Right cardiac atrium (tissue), 5 donors: Measurements from ENCODE around the gene PUM1. TPM values are rescaled to one million over a fixed set of nuclear protein-coding genes. Genes with fewer than 3 reads are reported as not detected.
"Not testable (repeated sequence)": the region's sequence is repeated elsewhere in the genome, so short reads cannot be mapped to it uniquely, and the experiment has no call there.

Experiments used
- ATAC-seq, 2 donors: fragments of 200-7000 bp; cut with Tn5 transposase; one replicate each; pipeline versions ENCODE4 v1.8.0 to v1.9.1; 2020; ENCODE audit warnings: moderate library complexity in 2 of 2, mild to moderate bottlenecking in 1 of 2
- DNase-seq, 3 donors: peaks; one replicate each; pipeline ENCODE4 v3.0.0-alpha.2; 2020
- H3K27ac ChIP-seq: one replicate; pipeline ENCODE4 v1.5.1; 2013; ENCODE audit warnings: mild to moderate bottlenecking, low read length, control low read depth, moderate library complexity
- H3K27me3 ChIP-seq: one replicate; pipeline ENCODE4 v1.6.1; 2013; ENCODE audit not compliant: control insufficient read depth, insufficient read depth
- H3K4me1 ChIP-seq: one replicate; pipeline ENCODE4 v1.6.1; 2013; ENCODE audit warnings: low read length; ENCODE audit not compliant: control insufficient read depth, insufficient read depth
- H3K4me3 ChIP-seq: one replicate; pipeline ENCODE4 v1.5.1; 2013; ENCODE audit warnings: low read length, control low read depth
- H3K9me3 ChIP-seq: one replicate; pipeline ENCODE4 v1.6.1; 2013; ENCODE audit warnings: low read length; ENCODE audit not compliant: control insufficient read depth
- WGBS: extraction: QIAGEN DNeasy Blood & Tissue Kit; methylation state at CpG from one replicate; pipeline ENCODE4 v1.1.7; 2013; 5-methylcytosine and 5-hydroxymethylcytosine counted together
- intact Hi-C, 4 donors: fragments of 100-400 bp; cut with DNase I; formaldehyde crosslinking; loops; one replicate each; pipeline versions ENCODE4 v1.11.0 to v1.14.0; 2022 to 2023
- polyA plus RNA-seq: library from polyadenylated mRNA; stranded (reverse); fragments of 200-250 nt; gene quantifications from one replicate; pipeline ENCODE4 v1.2.3, GENCODE V29; 2013
- total RNA-seq, 4 donors: library from RNA; stranded (reverse); fragmentation: NEBNext Ultra II Directional; extraction: Animal tissue kit (Norgen Biotek cat#: 25700); gene quantifications; one replicate each; pipeline ENCODE4 v1.2.1, GENCODE V29; 2021
- donor health status: healthy with polysubstance abuse.
- donor health status: DM: no; HTN: yes; CAD: no.
- donor health status: DM: no; HTN: no; CAD: no.
- donor health status: DM: no; HTN: yes; CAD: no; lungs with severe emphysema.
- donor health status: DM: yes; HTN: yes; CAD: no.

PUM1 gene
- total and polyA plus RNA-seq, 5 donors = 21.2 to 77.2 (median 76.9) TPM

DNA sequence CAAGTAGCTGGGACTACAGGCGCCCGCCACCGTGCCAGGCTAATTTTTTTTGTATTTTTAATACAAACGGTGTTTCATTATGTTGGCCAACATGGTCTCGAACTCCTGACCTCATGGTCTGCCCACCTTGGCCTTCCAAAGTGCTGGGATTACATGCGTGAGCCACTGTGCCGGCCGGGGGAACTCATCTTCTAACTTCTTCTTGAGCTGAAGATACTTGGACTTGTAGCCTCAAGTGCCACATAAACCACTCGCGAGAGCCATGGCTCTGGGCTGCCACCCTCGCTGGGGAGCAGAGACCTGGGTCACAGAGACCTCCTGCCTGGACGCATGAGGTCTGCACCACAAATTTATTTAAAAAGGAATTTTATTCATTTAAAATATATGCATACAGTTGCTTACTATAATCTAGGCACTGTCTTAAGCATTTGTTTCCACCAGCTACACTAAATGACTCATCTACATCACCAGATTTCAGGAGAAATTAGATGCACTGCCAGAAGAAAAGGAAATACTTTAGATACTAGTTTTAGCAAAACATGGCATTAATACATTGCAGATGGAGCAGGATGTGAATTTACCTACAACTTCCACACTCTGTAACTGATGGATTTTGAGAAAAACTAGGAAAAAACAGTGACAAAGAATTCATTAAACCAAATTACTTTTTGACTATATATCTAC is 29.9 kb upstream of the PUM1 start:
- no peak overlapping the region for H3K27ac ChIP-seq
- intact Hi-C loops = no loop called here
- DNase-seq (no peak), ATAC-seq (no peak)
- no peaks in the 10 kb centered on the region for H3K4me1 ChIP-seq
- 89% methylated on average over 12 of the region's 12 CpGs for WGBS
- H3K4me3 ChIP-seq = no peak overlapping the region
- no peaks in the 10 kb centered on the region for H3K27me3 ChIP-seq
- no peaks in the 10 kb centered on the region for H3K9me3 ChIP-seq

DNA sequence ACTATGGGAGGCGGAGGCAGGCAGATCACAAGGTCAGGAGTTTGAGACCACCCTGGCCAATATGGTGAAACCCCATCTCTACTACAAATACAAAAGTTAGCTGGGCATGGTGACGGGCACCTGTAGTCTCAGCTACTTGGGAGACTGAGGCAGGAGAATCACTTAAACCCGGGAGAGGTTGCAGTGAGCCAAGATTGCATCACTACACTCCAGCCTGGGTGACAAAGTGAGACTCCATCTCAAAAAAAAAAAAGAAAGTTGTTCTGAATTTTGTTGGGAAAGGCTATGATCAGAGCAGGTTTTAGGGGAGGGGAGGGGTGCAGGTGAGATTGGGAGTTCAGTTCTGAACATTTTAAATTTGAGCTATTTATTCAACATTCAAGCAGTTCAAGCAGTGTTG is 22.6 kb upstream of the PUM1 start:
- intact Hi-C loops = not testable (repeated sequence)
- 93% methylated on average over 3 of the region's 3 CpGs for WGBS

DNA sequence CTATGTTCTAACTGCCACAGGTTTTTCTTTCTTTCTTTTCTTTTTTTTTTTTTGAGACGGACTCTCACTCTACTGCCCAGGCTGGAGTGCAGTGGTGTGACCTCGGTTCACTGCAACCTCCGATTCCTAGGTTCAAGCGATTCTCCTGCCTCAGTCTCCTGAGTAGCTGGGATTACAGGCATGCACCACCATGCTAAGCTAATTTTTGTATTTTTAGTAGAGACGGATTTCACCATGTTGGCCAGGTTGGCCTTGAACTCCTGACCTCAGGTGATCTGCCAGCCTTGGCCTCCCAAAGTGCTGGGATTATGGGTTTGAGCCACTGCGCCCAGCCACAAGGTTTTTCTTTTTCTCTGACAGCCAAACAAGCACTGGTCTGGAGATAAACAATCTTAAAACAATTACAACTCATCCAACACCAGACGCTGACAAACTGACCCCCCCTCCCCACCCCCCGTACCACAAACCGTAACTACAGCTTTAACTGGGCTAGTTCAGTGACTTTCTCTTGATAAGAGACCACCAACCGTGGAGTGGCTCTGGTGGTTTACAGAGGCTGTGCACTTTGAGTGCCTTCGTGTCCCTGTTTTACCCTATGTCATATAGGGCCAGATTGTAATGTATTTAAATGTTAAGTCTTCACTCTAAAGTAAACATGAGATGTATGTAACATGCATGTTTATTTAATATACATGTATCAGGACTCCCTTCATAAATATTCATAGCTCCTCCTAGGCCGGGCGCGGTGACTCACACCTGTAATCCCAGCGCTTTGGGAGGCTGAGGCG is 19.5 kb upstream of the PUM1 start:
- no peak overlapping the region for H3K27ac ChIP-seq
- intact Hi-C loops = no loop called here
- H3K27me3 ChIP-seq = no peaks in the 10 kb centered on the region
- DNase-seq = no peak
- 75% methylated on average over 16 of the region's 16 CpGs for WGBS
- no peak overlapping the region for H3K4me3 ChIP-seq
- H3K9me3 ChIP-seq = no peaks in the 10 kb centered on the region
- no peak for ATAC-seq
- H3K4me1 ChIP-seq = no peaks in the 10 kb centered on the region

More for the DNA sequence above, 22.6 kb upstream of the PUM1 start:
- H3K27me3 ChIP-seq, ATAC-seq, H3K4me3 ChIP-seq, H3K9me3 ChIP-seq, H3K4me1 ChIP-seq, H3K27ac ChIP-seq, DNase-seq: not testable (repeated sequence)

DNA sequence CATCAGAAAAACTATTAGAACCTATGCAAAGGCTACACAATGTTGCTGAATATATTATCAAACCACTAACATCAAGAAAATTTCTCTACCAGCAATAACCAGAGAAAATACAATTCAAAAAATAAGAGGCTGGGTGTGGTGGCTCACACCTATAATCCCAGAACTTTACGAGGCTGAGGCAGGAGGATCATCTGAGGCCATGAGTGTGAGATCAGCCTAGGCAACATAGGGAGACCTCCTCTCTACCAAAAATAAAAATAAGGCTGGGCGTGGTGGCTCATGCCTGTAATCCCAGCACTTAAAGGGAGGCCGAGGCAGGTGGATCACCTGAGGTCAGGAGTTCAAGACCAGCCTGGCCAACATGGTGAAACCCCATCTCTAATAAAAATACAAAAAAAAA is 16.9 kb upstream of the PUM1 start:
- H3K27ac ChIP-seq = no peak overlapping the region
- no peaks in the 10 kb centered on the region for H3K4me1 ChIP-seq
- 97% methylated on average over 3 of the region's 3 CpGs for WGBS
- no peak for DNase-seq
- intact Hi-C loops = no loop called here
- H3K4me3 ChIP-seq = no peak overlapping the region
- no peaks in the 10 kb centered on the region for H3K27me3 ChIP-seq
- ATAC-seq = no peak
- no peaks in the 10 kb centered on the region for H3K9me3 ChIP-seq

DNA sequence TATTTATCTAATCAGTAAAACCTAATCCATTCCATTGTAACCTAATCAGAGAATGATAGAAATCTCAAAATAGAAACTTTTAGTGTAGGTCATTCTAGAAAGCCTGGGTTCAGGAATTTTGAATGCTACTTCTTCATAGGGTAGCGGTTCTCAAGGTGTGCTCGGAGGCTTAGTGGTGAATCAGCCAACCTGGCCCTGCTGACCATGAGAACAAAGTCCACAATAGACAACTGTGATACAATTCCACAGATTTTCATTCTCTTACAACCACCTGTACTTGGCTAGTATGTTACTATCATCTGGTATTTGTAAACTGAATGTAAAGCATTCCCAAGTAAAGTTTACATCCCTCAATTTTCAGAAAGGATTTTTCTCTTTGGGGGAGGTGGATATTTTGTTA is 7.5 kb upstream of the PUM1 start:
- intact Hi-C loops = no loop called here
- H3K27ac ChIP-seq = no peak overlapping the region
- DNase-seq (no peak), ATAC-seq (no peak)
- H3K27me3 ChIP-seq = no peaks in the 10 kb centered on the region
- 98% methylated on average over 2 of the region's 2 CpGs for WGBS
- no peak overlapping the region for H3K4me3 ChIP-seq
- no peaks in the 10 kb centered on the region for H3K4me1 ChIP-seq
- H3K9me3 ChIP-seq = no peaks in the 10 kb centered on the region

DNA sequence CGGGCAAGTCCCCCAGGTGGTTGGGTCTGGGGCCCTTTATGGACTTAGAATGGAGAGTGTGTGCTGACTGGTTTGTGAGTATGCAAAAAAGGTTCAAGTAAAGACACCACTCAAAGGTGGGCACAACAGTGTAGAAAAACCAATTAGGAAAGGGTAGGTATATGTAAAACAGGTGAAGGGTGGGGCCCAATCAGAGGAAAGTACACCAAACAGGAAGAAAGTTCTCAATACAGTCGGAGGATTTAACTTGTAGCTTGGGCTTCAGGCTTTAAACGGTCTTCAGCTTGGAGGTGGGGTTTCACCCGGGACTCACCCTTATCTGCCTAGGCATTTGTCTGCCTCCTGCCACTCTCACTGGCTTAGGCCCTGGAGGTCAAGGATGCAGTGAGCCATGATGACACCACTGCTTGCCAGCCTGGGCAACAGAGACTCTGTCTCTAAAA is 6.8 kb upstream of the PUM1 start:
- no peaks in the 10 kb centered on the region for H3K27me3 ChIP-seq
- no peak for ATAC-seq
- H3K27ac ChIP-seq = no peak overlapping the region
- no peaks in the 10 kb centered on the region for H3K9me3 ChIP-seq
- no peak overlapping the region for H3K4me3 ChIP-seq
- H3K4me1 ChIP-seq = no peaks in the 10 kb centered on the region
- DNase-seq = no peak
- 51% methylated on average over 4 of the region's 4 CpGs for WGBS
- intact Hi-C loops = no loop called here

DNA sequence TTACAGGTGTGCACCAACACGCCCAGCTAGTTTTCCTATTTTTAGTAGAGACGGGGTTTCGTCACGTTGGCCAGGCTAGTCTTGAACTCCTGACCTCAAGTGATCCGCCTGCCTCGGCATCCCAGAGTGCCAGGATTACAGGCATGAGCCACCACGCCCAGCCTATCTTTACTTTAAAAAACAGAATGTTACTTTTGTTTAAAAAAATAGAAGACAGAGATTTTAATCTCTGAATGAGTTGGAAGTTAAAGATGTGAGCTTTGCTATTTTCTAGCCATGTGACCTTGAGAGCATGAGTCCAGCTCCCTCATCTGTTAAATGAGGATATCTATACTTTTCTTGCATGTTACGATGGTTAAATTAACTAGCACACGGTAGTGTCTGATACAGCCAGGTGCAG is 3.9 kb upstream of the PUM1 start:
- intact Hi-C loops = no loop called here

DNA sequence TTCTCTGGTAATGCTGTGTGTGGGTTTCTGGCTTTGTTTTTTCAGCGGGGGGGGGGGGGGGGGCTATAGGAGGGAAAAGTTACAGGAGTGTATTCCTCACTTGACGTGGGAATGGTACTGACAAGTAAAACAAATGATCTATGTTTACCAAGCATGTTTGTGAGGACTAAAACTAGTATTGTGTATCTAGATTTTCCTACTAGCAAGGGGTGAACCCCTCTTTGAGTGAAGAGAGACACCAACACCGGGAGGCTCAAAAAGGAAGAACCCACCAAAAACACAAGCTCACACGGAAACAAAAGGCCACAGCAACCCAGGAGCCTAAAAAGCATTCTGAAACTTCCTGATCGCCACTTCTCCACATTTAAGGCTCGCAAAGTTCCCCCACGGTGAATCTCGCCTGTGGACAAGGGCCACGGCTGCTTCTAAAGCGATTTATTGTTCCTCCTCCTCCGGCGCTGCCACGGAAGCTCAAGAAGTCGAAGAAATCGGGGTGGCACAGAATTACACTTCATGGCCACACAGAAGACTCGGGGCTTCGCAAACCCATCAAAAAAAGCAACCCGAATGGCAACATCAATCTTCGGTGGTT is 703 bp downstream of the PUM1 start:
- WGBS = under 1% methylated on average over 19 of the region's 19 CpGs
- DNase-seq (peak in 1 of 3 donors; percentile 53), ATAC-seq (peak in 1 of 2 donors; percentile 2)
- intact Hi-C loops = no loop called here
- Histone ChIP-seq H3K4me3 (peak overlapping the region; percentile 89), H3K27ac (peak overlapping the region; percentile 99), H3K4me1 (no peaks in the 10 kb centered on the region), H3K27me3 (no peaks in the 10 kb centered on the region), H3K9me3 (no peaks in the 10 kb centered on the region)

More for the DNA sequence above, 3.9 kb upstream of the PUM1 start:
- Histone ChIP-seq H3K9me3 (no peaks in the 10 kb centered on the region), H3K27ac (no peak overlapping the region), H3K4me1 (no peaks in the 10 kb centered on the region), H3K27me3 (no peaks in the 10 kb centered on the region), H3K4me3 (no peak overlapping the region)
- DNase-seq (no peak), ATAC-seq (no peak)
- WGBS = 70% methylated on average over 9 of the region's 9 CpGs

DNA sequence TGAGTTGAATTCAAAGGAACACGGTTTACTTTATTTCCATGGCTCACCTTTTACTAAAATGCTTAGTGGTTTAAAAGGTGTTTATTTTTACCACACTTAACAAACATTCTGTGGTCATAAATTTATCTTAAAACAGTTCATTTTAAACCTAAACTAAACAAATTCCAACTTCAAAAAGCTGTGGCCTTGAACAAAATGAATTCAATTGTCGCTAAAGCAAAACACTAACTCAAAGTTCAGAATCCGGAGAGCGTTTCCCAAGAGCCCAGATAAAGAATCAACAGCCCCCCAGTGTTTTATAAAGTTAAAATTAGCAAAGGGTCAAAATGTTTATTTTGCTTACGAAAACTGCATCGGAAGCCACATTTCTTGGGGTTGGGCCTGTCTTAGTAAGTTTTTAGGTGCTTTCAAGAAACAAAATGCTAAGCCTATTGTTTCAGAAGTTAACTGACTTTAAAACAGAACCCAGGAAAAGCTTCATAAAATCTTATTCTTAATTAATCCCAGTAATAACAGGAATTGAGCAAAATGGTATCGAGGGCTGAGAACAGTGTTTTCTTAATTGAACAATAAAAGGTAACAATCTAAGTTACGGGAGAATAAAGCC is 1.3 kb downstream of the PUM1 start:
- intact Hi-C loops = no loop called here
- H3K9me3 ChIP-seq = no peaks in the 10 kb centered on the region
- DNase-seq = no peak
- WGBS = under 1% methylated on average over 8 of the region's 8 CpGs
- peak overlapping the region; percentile 89 for H3K4me3 ChIP-seq
- H3K4me1 ChIP-seq = peaks cover 2% of the 10 kb centered on the region
- H3K27me3 ChIP-seq = no peaks in the 10 kb centered on the region
- ATAC-seq = no peak
- H3K27ac ChIP-seq = no peak overlapping the region

DNA sequence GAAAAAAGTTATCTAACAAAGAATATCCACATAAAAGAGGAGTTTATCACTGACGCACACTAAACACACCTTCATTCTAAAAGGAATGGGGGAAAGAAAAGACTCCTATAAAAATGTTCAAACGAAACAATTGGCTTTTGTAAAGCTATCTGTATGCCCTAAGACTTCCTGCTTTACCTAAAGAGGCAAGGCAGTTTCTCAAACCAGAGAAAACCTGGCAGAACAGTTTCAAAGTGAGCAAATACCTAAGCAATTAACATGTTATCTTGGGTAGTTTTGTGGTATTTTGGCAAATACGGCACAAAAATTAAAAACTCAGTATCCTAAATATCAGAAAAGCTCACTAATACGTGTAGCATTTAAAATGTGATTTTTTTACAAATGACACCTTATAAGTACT is 1.9 kb downstream of the PUM1 start:
- intact Hi-C loops = no loop called here
- no peaks in the 10 kb centered on the region for H3K27me3 ChIP-seq
- peaks cover 3% of the 10 kb centered on the region for H3K4me1 ChIP-seq
- H3K4me3 ChIP-seq = peak overlapping the region; percentile 89
- no peak for ATAC-seq
- WGBS = 6% methylated on average over 4 of the region's 4 CpGs
- H3K27ac ChIP-seq = no peak overlapping the region
- DNase-seq = no peak
- H3K9me3 ChIP-seq = no peaks in the 10 kb centered on the region

DNA sequence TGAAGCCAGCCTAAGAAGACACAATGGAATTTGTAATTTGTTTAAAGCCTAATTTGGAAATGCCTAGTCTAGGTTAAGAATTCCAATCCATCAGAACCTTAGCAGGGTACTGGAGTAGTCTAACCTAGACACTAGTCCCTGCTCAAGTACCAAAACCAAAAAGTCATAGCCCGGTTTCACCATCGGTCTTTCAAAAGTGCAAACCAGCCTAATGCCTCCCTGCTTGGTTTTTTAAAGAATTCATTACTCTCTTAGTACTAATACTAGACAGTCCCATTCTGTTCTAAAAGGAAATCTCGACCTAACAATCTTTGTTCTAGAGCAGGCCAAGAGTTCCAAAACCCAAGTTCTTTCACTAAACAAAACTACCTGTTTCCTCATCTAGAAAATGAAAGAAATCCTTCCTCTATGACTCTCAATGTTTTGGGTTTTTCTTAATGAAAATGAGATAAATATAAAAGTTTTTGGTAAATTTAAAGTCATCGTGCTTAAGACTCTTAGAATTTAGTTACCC is 2.6 kb downstream of the PUM1 start:
- DNase-seq = no peak
- WGBS = 66% methylated on average over 4 of the region's 4 CpGs
- H3K27me3 ChIP-seq = no peaks in the 10 kb centered on the region
- H3K4me1 ChIP-seq = peaks cover 3% of the 10 kb centered on the region
- no peak overlapping the region for H3K27ac ChIP-seq
- H3K4me3 ChIP-seq = peak overlapping the region; percentile 89
- H3K9me3 ChIP-seq = no peaks in the 10 kb centered on the region
- intact Hi-C loops = no loop called here
- no peak for ATAC-seq
